ENCODE measurements around the gene RGMA. TPM values are rescaled to one million over a fixed set of nuclear protein-coding genes. Genes with fewer than 3 reads are reported as not detected.

Gene RGMA
- total RNA-seq, 1 donor from 2014 or later: 21.6 TPM

DNA sequence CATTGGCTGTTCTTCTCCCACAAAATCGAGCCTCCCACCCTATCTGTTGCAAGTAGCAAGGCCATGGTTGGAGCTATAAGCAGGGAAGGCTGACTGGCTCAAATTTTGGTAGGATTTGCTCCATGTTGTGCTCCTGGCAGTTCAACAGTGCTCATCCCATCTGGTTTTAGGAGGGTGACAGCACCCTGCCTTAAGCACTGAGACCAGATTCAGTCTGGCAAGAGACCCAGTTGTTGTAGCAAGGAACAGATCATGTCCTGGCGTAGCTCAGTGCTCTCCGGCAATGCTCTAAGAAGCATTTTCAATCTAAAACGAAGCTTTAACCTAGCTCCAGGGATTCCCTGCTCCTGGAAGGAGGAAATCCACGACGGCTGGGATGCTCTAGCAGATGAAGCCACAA is 91.2 kb downstream of the RGMA start:
- H3K4me3 ChIP-seq: no peak overlapping the region

DNA sequence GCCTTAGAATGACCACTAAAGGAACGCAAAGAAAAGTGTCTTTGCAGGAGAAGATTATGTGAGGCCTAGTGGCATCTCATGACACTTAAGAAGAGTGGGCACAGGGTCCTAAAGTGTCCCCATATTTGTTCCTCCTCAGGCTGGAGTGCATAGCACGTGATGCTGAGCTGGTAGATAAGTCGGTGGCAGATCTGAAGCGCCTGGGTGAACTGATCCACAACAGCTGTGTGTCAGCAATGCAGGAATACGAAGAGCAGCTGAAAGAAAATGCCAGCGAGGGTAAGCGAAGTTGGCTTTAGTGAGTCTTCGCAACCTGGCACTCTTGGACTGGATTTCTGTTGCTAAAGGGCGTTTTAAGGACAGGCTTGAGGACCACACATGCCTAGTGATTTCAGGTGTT is 96.3 kb downstream of the RGMA start:
- intact Hi-C loops (cut with DNase I): loop anchor here (5.0 kb wide), 1 partner anchor 740 kb away; no protein-coding TSS in a partner anchor
- Histone ChIP-seq H3K27me3 (no peaks in the 10 kb centered on the region), H3K4me1 (no peaks in the 10 kb centered on the region), H3K9me3 (no peaks in the 10 kb centered on the region), H3K36me3 (peaks cover 6 to 76% of the 10 kb centered on the region in 2 donors), H3K4me3 (no peak overlapping the region), H3K27ac (no peak overlapping the region)
- TF ChIP-seq, protein P1, sequence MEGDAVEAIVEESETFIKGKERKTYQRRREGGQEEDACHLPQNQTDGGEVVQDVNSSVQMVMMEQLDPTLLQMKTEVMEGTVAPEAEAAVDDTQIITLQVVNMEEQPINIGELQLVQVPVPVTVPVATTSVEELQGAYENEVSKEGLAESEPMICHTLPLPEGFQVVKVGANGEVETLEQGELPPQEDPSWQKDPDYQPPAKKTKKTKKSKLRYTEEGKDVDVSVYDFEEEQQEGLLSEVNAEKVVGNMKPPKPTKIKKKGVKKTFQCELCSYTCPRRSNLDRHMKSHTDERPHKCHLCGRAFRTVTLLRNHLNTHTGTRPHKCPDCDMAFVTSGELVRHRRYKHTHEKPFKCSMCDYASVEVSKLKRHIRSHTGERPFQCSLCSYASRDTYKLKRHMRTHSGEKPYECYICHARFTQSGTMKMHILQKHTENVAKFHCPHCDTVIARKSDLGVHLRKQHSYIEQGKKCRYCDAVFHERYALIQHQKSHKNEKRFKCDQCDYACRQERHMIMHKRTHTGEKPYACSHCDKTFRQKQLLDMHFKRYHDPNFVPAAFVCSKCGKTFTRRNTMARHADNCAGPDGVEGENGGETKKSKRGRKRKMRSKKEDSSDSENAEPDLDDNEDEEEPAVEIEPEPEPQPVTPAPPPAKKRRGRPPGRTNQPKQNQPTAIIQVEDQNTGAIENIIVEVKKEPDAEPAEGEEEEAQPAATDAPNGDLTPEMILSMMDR (IDR thresholded peaks at IDR 0.05): no peak
- TF ChIP-seq POLR2AphosphoS5 (IDR thresholded peaks at IDR 0.05; ENCODE audit: insufficient read depth in 1 of 2, low read depth in 1 of 2) (no peak), POLR2A (IDR thresholded peaks at IDR 0.05) (no peak)
- DNase-seq (ENCODE audit: extremely low spot score in 2 of 2): no peak

More for the DNA sequence above, 91.2 kb downstream of the RGMA start:
- TF ChIP-seq POLR2A (IDR thresholded peaks at IDR 0.05) (no peak), POLR2AphosphoS5 (IDR thresholded peaks at IDR 0.05; ENCODE audit: insufficient read depth in 1 of 2, low read depth in 1 of 2) (no peak)
- TF ChIP-seq, protein P1 (IDR thresholded peaks at IDR 0.05): no peak
- Histone ChIP-seq H3K27me3 (no peaks in the 10 kb centered on the region), H3K36me3 (peaks cover 6 to 84% of the 10 kb centered on the region in 2 donors), H3K9me3 (no peaks in the 10 kb centered on the region), H3K4me1 (no peaks in the 10 kb centered on the region), H3K27ac (no peak overlapping the region)
- intact Hi-C loops (cut with DNase I): no loop called here
- DNase-seq (ENCODE audit: extremely low spot score in 2 of 2): no peak

DNA sequence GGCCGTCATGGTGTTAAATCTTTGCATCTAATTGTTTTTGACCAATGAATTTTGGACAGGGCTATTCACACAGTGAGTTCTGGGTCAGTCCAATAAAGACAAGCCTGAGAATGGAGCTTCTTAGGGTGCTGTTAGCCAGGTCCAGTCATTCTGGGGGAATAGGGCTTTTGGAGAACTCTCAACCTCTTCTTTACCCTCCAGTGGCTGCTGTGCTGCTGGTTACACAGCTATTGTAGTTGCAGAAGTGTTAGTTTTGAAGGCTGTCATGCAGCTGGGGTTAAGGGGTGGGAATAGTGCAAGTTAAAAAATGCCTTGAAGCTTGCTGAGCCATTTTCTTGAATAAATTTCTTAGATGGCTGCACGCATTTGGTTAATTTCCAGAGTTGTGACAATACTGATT is 99.0 kb downstream of the RGMA start:
- Histone ChIP-seq H3K9me3 (no peaks in the 10 kb centered on the region), H3K36me3 (peaks cover 0 to 75% of the 10 kb centered on the region in 2 donors), H3K4me3 (no peak overlapping the region), H3K27me3 (no peaks in the 10 kb centered on the region), H3K4me1 (no peaks in the 10 kb centered on the region), H3K27ac (no peak overlapping the region)
- DNase-seq (ENCODE audit: extremely low spot score in 2 of 2): no peak
- TF ChIP-seq POLR2AphosphoS5 (IDR thresholded peaks at IDR 0.05; ENCODE audit: insufficient read depth in 1 of 2, low read depth in 1 of 2): no peak
- TF ChIP-seq POLR2A (IDR thresholded peaks at IDR 0.05): no peak
- TF ChIP-seq, protein P1 (IDR thresholded peaks at IDR 0.05): no peak
- intact Hi-C loops (cut with DNase I): loop anchor here (5.0 kb wide), 1 partner anchor 742 kb away; no protein-coding TSS in a partner anchor

DNA sequence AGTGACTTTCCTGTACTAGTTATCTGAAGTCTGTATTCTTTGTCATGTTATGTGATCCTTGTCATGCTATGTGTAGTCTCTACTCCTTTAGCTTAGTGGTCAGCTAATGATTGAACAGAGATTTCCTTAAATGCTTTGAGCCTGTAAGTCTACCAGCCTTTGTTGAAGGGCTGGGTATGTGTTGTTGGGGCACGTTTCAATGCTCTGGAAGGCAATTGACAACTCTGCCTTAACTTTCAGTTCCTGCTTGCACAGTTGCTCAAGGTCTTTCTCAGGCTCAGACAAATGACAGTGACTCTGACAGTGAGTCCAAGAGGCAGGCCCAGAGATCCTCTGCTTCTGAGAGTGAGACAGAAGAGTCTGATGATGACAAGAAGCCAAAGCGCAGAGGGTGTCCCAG is 99.5 kb downstream of the RGMA start:
- Histone ChIP-seq H3K4me1 (no peaks in the 10 kb centered on the region), H3K27ac (no peak overlapping the region), H3K9me3 (no peaks in the 10 kb centered on the region), H3K27me3 (no peaks in the 10 kb centered on the region), H3K36me3 (peaks cover 0 to 75% of the 10 kb centered on the region in 2 donors), H3K4me3 (no peak overlapping the region)
- no peak for TF ChIP-seq POLR2AphosphoS5 (IDR thresholded peaks at IDR 0.05; ENCODE audit: insufficient read depth in 1 of 2, low read depth in 1 of 2)
- TF ChIP-seq, protein P1 (IDR thresholded peaks at IDR 0.05): no peak
- no peak for TF ChIP-seq POLR2A (IDR thresholded peaks at IDR 0.05)
- intact Hi-C loops (cut with DNase I): no loop called here
- no peak for DNase-seq (ENCODE audit: extremely low spot score in 2 of 2)

Other genes starting within 250 kb of the RGMA start
- 100 TPM for gene CHD2, start 188.9 kb downstream of the RGMA start, total RNA-seq

All from vagina (tissue), 2 donors.